ENCODE data around the gene ZNF154.

GRCh38 chr19:57648331-57649003 lies 60.5 kb downstream of the ZNF154 start:
- TF ChIP-seq EZH2 (IDR thresholded peaks at IDR 0.05) (no peak), POLR2AphosphoS5 (IDR thresholded peaks at IDR 0.05; ENCODE audit: borderline replicate concordance, low read depth, low read length) (no peak)
